Ishikawa (cell line): ENCODE results near the gene COPZ1.

Source experiments
- CEBPB ChIP-seq: IDR thresholded peaks from 2 replicates; pipeline ENCODE4 v1.6.1; 2012
- EP300 ChIP-seq: IDR thresholded peaks from 2 replicates; pipeline ENCODE4 v1.6.1; 2012; ENCODE audit warnings: borderline replicate concordance
- NFIC ChIP-seq: IDR thresholded peaks from 2 replicates; pipeline ENCODE4 v1.6.1; 2012
- TAF1 ChIP-seq: IDR thresholded peaks from 2 replicates; pipeline ENCODE4 v1.6.1; 2012; ENCODE audit warnings: low read depth, mild to moderate bottlenecking
- ZBTB7A ChIP-seq: IDR thresholded peaks from 2 replicates; pipeline ENCODE4 v1.6.1; 2012; ENCODE audit warnings: low read depth
- TF ChIP-seq, protein P1 (sequence below): IDR thresholded peaks from 2 replicates; pipeline ENCODE4 v1.6.1; 2012; ENCODE audit warnings: low read depth, mild to moderate bottlenecking
- TF ChIP-seq, protein P2 (sequence below): IDR thresholded peaks from 2 replicates; pipeline ENCODE4 v1.6.1; 2012
- TF ChIP-seq, protein P3 (sequence below): IDR thresholded peaks from 2 replicates; pipeline ENCODE4 v1.6.1; 2012

DNA sequence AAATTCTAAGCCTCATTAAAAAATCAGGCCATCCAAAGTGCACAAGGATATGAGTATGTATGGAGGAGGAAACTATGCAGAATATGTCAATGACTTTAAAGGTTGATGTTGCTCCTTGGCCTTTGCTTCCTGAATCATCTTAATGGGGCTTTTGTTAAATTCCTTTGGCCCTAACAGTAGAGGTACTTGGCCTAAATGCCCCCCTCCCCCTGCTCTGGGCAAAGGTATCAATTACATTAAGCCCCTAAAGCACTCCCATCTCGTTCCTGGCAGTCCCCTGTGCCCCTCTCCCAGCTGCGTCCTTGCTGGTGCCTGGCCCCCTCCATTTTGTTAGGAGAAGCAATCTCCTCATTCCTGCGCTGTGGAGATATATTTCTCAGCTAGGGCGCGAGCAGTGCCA lies 4.8 kb downstream of the COPZ1 start:
- no peak for TF ChIP-seq NFIC
- no peak for TF ChIP-seq TAF1
- TF ChIP-seq, protein P1, sequence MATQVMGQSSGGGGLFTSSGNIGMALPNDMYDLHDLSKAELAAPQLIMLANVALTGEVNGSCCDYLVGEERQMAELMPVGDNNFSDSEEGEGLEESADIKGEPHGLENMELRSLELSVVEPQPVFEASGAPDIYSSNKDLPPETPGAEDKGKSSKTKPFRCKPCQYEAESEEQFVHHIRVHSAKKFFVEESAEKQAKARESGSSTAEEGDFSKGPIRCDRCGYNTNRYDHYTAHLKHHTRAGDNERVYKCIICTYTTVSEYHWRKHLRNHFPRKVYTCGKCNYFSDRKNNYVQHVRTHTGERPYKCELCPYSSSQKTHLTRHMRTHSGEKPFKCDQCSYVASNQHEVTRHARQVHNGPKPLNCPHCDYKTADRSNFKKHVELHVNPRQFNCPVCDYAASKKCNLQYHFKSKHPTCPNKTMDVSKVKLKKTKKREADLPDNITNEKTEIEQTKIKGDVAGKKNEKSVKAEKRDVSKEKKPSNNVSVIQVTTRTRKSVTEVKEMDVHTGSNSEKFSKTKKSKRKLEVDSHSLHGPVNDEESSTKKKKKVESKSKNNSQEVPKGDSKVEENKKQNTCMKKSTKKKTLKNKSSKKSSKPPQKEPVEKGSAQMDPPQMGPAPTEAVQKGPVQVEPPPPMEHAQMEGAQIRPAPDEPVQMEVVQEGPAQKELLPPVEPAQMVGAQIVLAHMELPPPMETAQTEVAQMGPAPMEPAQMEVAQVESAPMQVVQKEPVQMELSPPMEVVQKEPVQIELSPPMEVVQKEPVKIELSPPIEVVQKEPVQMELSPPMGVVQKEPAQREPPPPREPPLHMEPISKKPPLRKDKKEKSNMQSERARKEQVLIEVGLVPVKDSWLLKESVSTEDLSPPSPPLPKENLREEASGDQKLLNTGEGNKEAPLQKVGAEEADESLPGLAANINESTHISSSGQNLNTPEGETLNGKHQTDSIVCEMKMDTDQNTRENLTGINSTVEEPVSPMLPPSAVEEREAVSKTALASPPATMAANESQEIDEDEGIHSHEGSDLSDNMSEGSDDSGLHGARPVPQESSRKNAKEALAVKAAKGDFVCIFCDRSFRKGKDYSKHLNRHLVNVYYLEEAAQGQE: no peak
- TF ChIP-seq CEBPB: no peak
- TF ChIP-seq, protein P2, sequence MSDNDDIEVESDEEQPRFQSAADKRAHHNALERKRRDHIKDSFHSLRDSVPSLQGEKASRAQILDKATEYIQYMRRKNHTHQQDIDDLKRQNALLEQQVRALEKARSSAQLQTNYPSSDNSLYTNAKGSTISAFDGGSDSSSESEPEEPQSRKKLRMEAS: no peak
- no peak for TF ChIP-seq EP300
- TF ChIP-seq, protein P3, sequence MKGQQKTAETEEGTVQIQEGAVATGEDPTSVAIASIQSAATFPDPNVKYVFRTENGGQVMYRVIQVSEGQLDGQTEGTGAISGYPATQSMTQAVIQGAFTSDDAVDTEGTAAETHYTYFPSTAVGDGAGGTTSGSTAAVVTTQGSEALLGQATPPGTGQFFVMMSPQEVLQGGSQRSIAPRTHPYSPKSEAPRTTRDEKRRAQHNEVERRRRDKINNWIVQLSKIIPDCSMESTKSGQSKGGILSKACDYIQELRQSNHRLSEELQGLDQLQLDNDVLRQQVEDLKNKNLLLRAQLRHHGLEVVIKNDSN: no peak
- TF ChIP-seq ZBTB7A: no peak
